ACHN (cell line): ENCODE results near the gene NKAIN2.
"Not testable (repeated sequence)": the region's sequence is repeated elsewhere in the genome, so short reads cannot be mapped to it uniquely, and the experiment has no call there.

Source experiments
- DNase-seq: peaks from one replicate; pipeline ENCODE4 v3.0.0-alpha.2; 2015
- in situ Hi-C: cut with HindIII; loops from 2 replicates; pipeline ENCODE4 v1.10.0; 2017; ENCODE audit warnings: low sequenced_read_pairs, low pct_ligation_motif_present, low pct_unique_long_range_greater_than_20kb

NKAIN2 gene

GRCh38 chr6:124123617-124124209 lies 320.0 kb downstream of the NKAIN2 start:
- no peak for DNase-seq
- in situ Hi-C loops = no loop called here

GRCh38 chr6:124131259-124131658 lies 327.6 kb downstream of the NKAIN2 start:
- in situ Hi-C loops = no loop called here
- DNase-seq = peak; percentile 64

GRCh38 chr6:124131779-124132178 lies 328.1 kb downstream of the NKAIN2 start:
- no peak for DNase-seq
- in situ Hi-C loops = no loop called here

GRCh38 chr6:124132256-124132655 lies 328.6 kb downstream of the NKAIN2 start:
- DNase-seq = peak; percentile 1
- in situ Hi-C loops = no loop called here

GRCh38 chr6:124142852-124143251 lies 339.2 kb downstream of the NKAIN2 start:
- DNase-seq = no peak
- in situ Hi-C loops = no loop called here

- in situ Hi-C loops = no loop called here
- no peak for DNase-seq
Measured at GRCh38 chr6:124143435-124143834, 339.8 kb downstream of the NKAIN2 start.

- DNase-seq = no peak
- in situ Hi-C loops = no loop called here
Measured at GRCh38 chr6:124147621-124148020, 344.0 kb downstream of the NKAIN2 start.

GRCh38 chr6:124148236-124148957 lies 344.7 kb downstream of the NKAIN2 start:
- in situ Hi-C loops = no loop called here
- DNase-seq = no peak

- DNase-seq = no peak
- in situ Hi-C loops = no loop called here
Measured at GRCh38 chr6:124149646-124150045, 346.0 kb downstream of the NKAIN2 start.

GRCh38 chr6:124158024-124158423 lies 354.4 kb downstream of the NKAIN2 start:
- no peak for DNase-seq
- in situ Hi-C loops = no loop called here

GRCh38 chr6:124163676-124164075 lies 360.0 kb downstream of the NKAIN2 start:
- no peak for DNase-seq
- in situ Hi-C loops = no loop called here

GRCh38 chr6:124164343-124164742 lies 360.7 kb downstream of the NKAIN2 start:
- in situ Hi-C loops = no loop called here
- DNase-seq = no peak

GRCh38 chr6:124167249-124167648 lies 363.6 kb downstream of the NKAIN2 start:
- in situ Hi-C loops, DNase-seq: not testable (repeated sequence)

- DNase-seq = no peak
- in situ Hi-C loops = no loop called here
Measured at GRCh38 chr6:124190256-124190655, 386.6 kb downstream of the NKAIN2 start.

- in situ Hi-C loops = no loop called here
- no peak for DNase-seq
Measured at GRCh38 chr6:124193132-124193531, 389.5 kb downstream of the NKAIN2 start.

- in situ Hi-C loops = no loop called here
- no peak for DNase-seq
Measured at GRCh38 chr6:124197148-124197547, 393.5 kb downstream of the NKAIN2 start.

- no peak for DNase-seq
- in situ Hi-C loops = no loop called here
Measured at GRCh38 chr6:124199286-124199685, 395.6 kb downstream of the NKAIN2 start.

GRCh38 chr6:124200661-124201060 lies 397.0 kb downstream of the NKAIN2 start:
- in situ Hi-C loops = no loop called here
- no peak for DNase-seq

- in situ Hi-C loops = no loop called here
- DNase-seq = no peak
Measured at GRCh38 chr6:124203101-124203811, 399.6 kb downstream of the NKAIN2 start.

- no peak for DNase-seq
- in situ Hi-C loops = no loop called here
Measured at GRCh38 chr6:124203812-124204167, 400.1 kb downstream of the NKAIN2 start.
